IMR-90 (cell line): ENCODE results near the gene TMPRSS2. TPM values are rescaled to one million over a fixed set of nuclear protein-coding genes. Genes with fewer than 3 reads are reported as not detected.

ENCODE experiments used
- ATAC-seq: fragments of 200-7000 bp; cut with Tn5 transposase; 2 replicates; pipeline ENCODE4 v1.9.1; 2020; ENCODE audit warnings: low read depth, mild to moderate bottlenecking, moderate library complexity
- BruUV-seq: library from RNA; stranded (reverse); fragments of 400-500 nt; replicated peaks from 2 replicates; lab custom pipeline; 2021; lab: Mats Ljungman, UMichigan
- CTCF ChIA-PET: fragments of 300-600 bp; formaldehyde crosslinking; extraction: SDS; loops from one replicate; lab custom pipeline; 2021; ENCODE audit warnings: antibody characterized with exemption; lab: Yijun Ruan, JAX
- POLR2A ChIA-PET: fragments of 300-600 bp; sonication (Branson Sonifier 250); formaldehyde crosslinking; loops from one replicate; lab custom pipeline; 2022; ENCODE audit warnings: antibody characterized with exemption; ENCODE audit not compliant: unreplicated experiment; lab: Charles Lee
- DNase-seq: peaks from one replicate; pipeline ENCODE4 v3.0.0; 2013
- H2AFZ ChIP-seq: replicated peaks from 2 replicates; pipeline ENCODE3; 2013; ENCODE audit warnings: low read length, mild to moderate bottlenecking; ENCODE audit not compliant: poor library complexity
- H2AK5ac ChIP-seq: 2 replicates; pipeline ENCODE4 v1.6.1; 2013; ENCODE audit warnings: low read depth, low read length, inconsistent platforms
- H2AK9ac ChIP-seq: replicated peaks from 2 replicates; pipeline ENCODE3; 2013; ENCODE audit warnings: mild to moderate bottlenecking, low read depth, low read length, moderate library complexity; ENCODE audit not compliant: poor library complexity
- H2BK120ac ChIP-seq: 2 replicates; pipeline ENCODE4 v1.6.1; 2013; ENCODE audit warnings: low read depth, low read length, inconsistent platforms
- H2BK15ac ChIP-seq: 3 replicates; pipeline ENCODE4 v1.6.1; 2013; ENCODE audit warnings: low read depth, low read length, inconsistent platforms
- H2BK20ac ChIP-seq: 2 replicates; pipeline ENCODE4 v1.6.1; 2013; ENCODE audit warnings: low read depth, mild to moderate bottlenecking, inconsistent platforms, low read length, moderate library complexity
- H2BK5ac ChIP-seq: 2 replicates; pipeline ENCODE4 v1.6.1; 2013; ENCODE audit warnings: mild to moderate bottlenecking, low read depth, low read length, inconsistent platforms; ENCODE audit not compliant: poor library complexity, severe bottlenecking
- H3K14ac ChIP-seq: replicated peaks from 2 replicates; pipeline ENCODE4 v1.6.1; 2013; ENCODE audit warnings: low read depth, low read length, inconsistent platforms
- H3K18ac ChIP-seq: 2 replicates; pipeline ENCODE4 v1.6.1; 2013; ENCODE audit warnings: low read depth, low read length, control low read depth
- H3K23ac ChIP-seq: 2 replicates; pipeline ENCODE4 v1.6.1; 2013; ENCODE audit warnings: low read depth, low read length, inconsistent platforms
- H3K27ac ChIP-seq: 2 replicates; pipeline ENCODE4 v1.5.1; 2013; ENCODE audit warnings: mild to moderate bottlenecking, control low read depth, low read length; ENCODE audit not compliant: insufficient read depth
- H3K27me3 ChIP-seq: 2 replicates; pipeline ENCODE4 v1.6.1; 2013; ENCODE audit warnings: low read length; ENCODE audit not compliant: control insufficient read depth, insufficient read depth
- H3K36me3 ChIP-seq: 2 replicates; pipeline ENCODE4 v1.6.1; 2013; ENCODE audit warnings: low read length, mixed read lengths; ENCODE audit not compliant: control insufficient read depth, insufficient read depth
- H3K4ac ChIP-seq: 2 replicates; pipeline ENCODE4 v1.6.1; 2013; ENCODE audit warnings: low read depth, low read length, inconsistent platforms
- H3K4me1 ChIP-seq: 2 replicates; pipeline ENCODE4 v1.6.1; 2013; ENCODE audit warnings: low read length, mixed read lengths; ENCODE audit not compliant: control insufficient read depth, insufficient read depth
- H3K4me2 ChIP-seq: 2 replicates; pipeline ENCODE4 v1.6.1; 2013; ENCODE audit warnings: low read depth, mild to moderate bottlenecking, control low read depth, low read length, moderate library complexity
- H3K4me3 ChIP-seq: 2 replicates; pipeline ENCODE4 v1.5.1; 2013; ENCODE audit warnings: low read depth, mild to moderate bottlenecking, control low read depth, low read length, moderate library complexity; ENCODE audit not compliant: insufficient read depth
- H3K56ac ChIP-seq: 2 replicates; pipeline ENCODE4 v1.6.1; 2013; ENCODE audit warnings: low read length, inconsistent platforms; ENCODE audit not compliant: insufficient read depth; ENCODE audit errors: extremely low read depth
- H3K79me1 ChIP-seq, 2 experiments: 2 replicates each; pipeline ENCODE4 v1.6.1; 2013; ENCODE audit warnings: low read length in 2 of 2, inconsistent platforms in 1 of 2, low read depth in 1 of 2
- H3K9ac ChIP-seq: 2 replicates; pipeline ENCODE4 v1.6.1; 2013; ENCODE audit warnings: low read depth, low read length, control low read depth
- H3K9me1 ChIP-seq: 2 replicates; pipeline ENCODE4 v1.6.1; 2013; ENCODE audit warnings: low read length, inconsistent platforms; ENCODE audit not compliant: insufficient read depth
- H3K9me3 ChIP-seq: 2 replicates; pipeline ENCODE4 v1.6.1; 2013; ENCODE audit warnings: low read length; ENCODE audit not compliant: control insufficient read depth, insufficient read depth
- H4K20me1 ChIP-seq: 2 replicates; pipeline ENCODE4 v1.6.1; 2013; ENCODE audit warnings: low read length, inconsistent platforms; ENCODE audit not compliant: insufficient read depth
- H4K5ac ChIP-seq: 2 replicates; pipeline ENCODE4 v1.6.1; 2013; ENCODE audit warnings: mild to moderate bottlenecking, low read depth, low read length, control low read depth
- H4K8ac ChIP-seq, 2 experiments: 2 replicates each; pipeline ENCODE4 v1.6.1; 2013; ENCODE audit warnings: low read depth in 2 of 2, low read length in 2 of 2, control low read depth in 1 of 2, inconsistent platforms in 1 of 2
- H4K91ac ChIP-seq: 2 replicates; pipeline ENCODE4 v1.6.1; 2013; ENCODE audit warnings: low read depth, low read length, inconsistent platforms; ENCODE audit not compliant: insufficient read depth
- CEBPB ChIP-seq: IDR thresholded peaks from 2 replicates; pipeline ENCODE4 v1.6.1; 2012; ENCODE audit warnings: low read depth, low read length, improper control_type of control experiment
- POLR2A ChIP-seq: IDR thresholded peaks from 2 replicates; pipeline ENCODE4 v1.6.1; 2012; ENCODE audit warnings: mild to moderate bottlenecking, low read depth, low read length
- WGBS, 2 experiments: methylation state at CpG; one replicate each; pipeline versions ENCODE4 v1.1.5 to v1.1.7; 2013; ENCODE audit warnings: missing lambda C conversion rate in 2 of 2; ENCODE audit not compliant: insufficient read length in 1 of 2; ENCODE audit errors: extremely low coverage in 2 of 2; 5-methylcytosine and 5-hydroxymethylcytosine counted together
- dilution Hi-C: fragments of 300-500 bp; cut with HindIII; formaldehyde crosslinking; loops from one replicate; pipeline ENCODE4 v1.14.3; 2018; ENCODE audit warnings: low sequenced_read_pairs; ENCODE audit not compliant: unreplicated experiment
- in situ Hi-C: fragments of 300-500 bp; cut with MboI; formaldehyde crosslinking; loops from 3 replicates; pipeline ENCODE4 v1.14.3; 2019; ENCODE audit warnings: low sequenced_read_pairs, inconsistent platforms, mixed read lengths
- intact Hi-C: fragments of 100-400 bp; cut with micrococcal nuclease; formaldehyde crosslinking; loops from 2 replicates; pipeline ENCODE4 v1.10.0; 2022
- polyA plus RNA-seq, 3 experiments: library from polyadenylated mRNA; depleted of rRNA; stranded (reverse); fragments of >200 nt; gene quantifications; 2 replicates each; pipeline ENCODE4 v1.2.3, GENCODE V29; 2012; ENCODE audit warnings: low replicate concordance in 1 of 3
- total RNA-seq: library from RNA; depleted of rRNA; stranded (reverse); fragments of >200 nt; gene quantifications from 2 replicates; pipeline ENCODE4 v1.2.3, GENCODE V29; 2012

The TMPRSS2 gene
- total and polyA plus RNA-seq, 2 of the 4 experiments (the other 2 are of a cell fraction) = not detected

GRCh38 chr21:41518757-41519156 lies 10.8 kb upstream of the TMPRSS2 start:
- BruUV-seq = no TSS peak

More at GRCh38 chr21:41518757-41519156, 10.8 kb upstream of the TMPRSS2 start:
- TF ChIP-seq CEBPB (peak; percentile 87), POLR2A (no peak)
- ChIA-PET POLR2A (no interaction called here), CTCF (no interaction called here)
- H3K56ac ChIP-seq = no peak overlapping the region
- H3K36me3 ChIP-seq = no peaks in the 10 kb centered on the region
- H3K4me3 ChIP-seq = no peak overlapping the region
- in situ Hi-C loops (loop anchor here (10.0 kb wide), 1 partner anchor 114 kb away; no protein-coding TSS in a partner anchor), intact Hi-C loops (no loop called here), dilution Hi-C loops (no loop called here)
- no peak overlapping the region for H2BK120ac ChIP-seq
- no peak overlapping the region for H2BK20ac ChIP-seq
- H3K79me1 ChIP-seq = no peaks in the 10 kb centered on the region
- no peaks in the 10 kb centered on the region for H3K4me1 ChIP-seq
- no peak overlapping the region for H3K4me2 ChIP-seq
- no peak overlapping the region for H3K18ac ChIP-seq
- H2AK9ac ChIP-seq = no peak overlapping the region
- H3K4ac ChIP-seq = no peak overlapping the region
- H3K27me3 ChIP-seq = peaks cover 2% of the 10 kb centered on the region
- no CpG with 5 or more reads among the region's 4 CpGs for WGBS, 2 experiments
- H2BK5ac ChIP-seq = no peak overlapping the region
- H4K5ac ChIP-seq = no peak overlapping the region
- H4K91ac ChIP-seq = no peak overlapping the region
- H3K9me3 ChIP-seq = no peaks in the 10 kb centered on the region
- H3K27ac ChIP-seq = no peak overlapping the region
- no peak overlapping the region for H3K23ac ChIP-seq
- DNase-seq (no peak), ATAC-seq (no peak)
- no peak overlapping the region for H3K9ac ChIP-seq
- H2BK15ac ChIP-seq = no peak overlapping the region
- no peak overlapping the region for H3K14ac ChIP-seq
- H2AK5ac ChIP-seq = no peak overlapping the region
- no peaks in the 10 kb centered on the region for H3K9me1 ChIP-seq
- no peak overlapping the region for H2AFZ ChIP-seq
- no peaks in the 10 kb centered on the region for H4K20me1 ChIP-seq
- H4K8ac ChIP-seq = no peak overlapping the region
